GM21825 (cell line): Measurements from ENCODE around the gene COL23A1.
A peak's percentile ranks its signal among the peaks of the same experiment; 100 is the strongest.
"Not testable (repeated sequence)": the region's sequence is repeated elsewhere in the genome, so short reads cannot be mapped to it uniquely, and the experiment has no call there.

Experiments used
- ATAC-seq: cut with Tn5 transposase; IDR thresholded peaks from one replicate; pipeline ENCODE4 v1.9.1; 2021; ENCODE audit warnings: mild to moderate bottlenecking, moderate library complexity; ENCODE audit not compliant: unreplicated experiment

COL23A1 gene

GRCh38 chr5:178239626-178240301, 350.4 kb downstream of the COL23A1 start:
- ATAC-seq, result not testable (repeated sequence)

GRCh38 chr5:178238711-178239592, 351.2 kb downstream of the COL23A1 start:
- ATAC-seq, result no peak

- no peak for ATAC-seq
Observed at GRCh38 chr5:178238313-178238635, 351.9 kb downstream of the COL23A1 start.

- ATAC-seq, result no peak
Observed at GRCh38 chr5:178237431-178238312, 352.5 kb downstream of the COL23A1 start.

GRCh38 chr5:178236679-178237078, 353.5 kb downstream of the COL23A1 start:
- no peak for ATAC-seq

- no peak for ATAC-seq
Observed at GRCh38 chr5:178236126-178236525, 354.1 kb downstream of the COL23A1 start.

- ATAC-seq, result no peak
Observed at GRCh38 chr5:178235588-178235974, 354.6 kb downstream of the COL23A1 start.

GRCh38 chr5:178234750-178235587, 355.2 kb downstream of the COL23A1 start:
- ATAC-seq, result no peak

- ATAC-seq, result no peak
Observed at GRCh38 chr5:178234121-178234749, 356.0 kb downstream of the COL23A1 start.

GRCh38 chr5:178232920-178233429, 357.2 kb downstream of the COL23A1 start:
- ATAC-seq, result no peak

- peak; percentile 58 for ATAC-seq
Observed at GRCh38 chr5:178232124-178232919, 357.9 kb downstream of the COL23A1 start, which contains the start of gene PHYKPL. Gene PHYKPL (minus strand): TSS chr5:178232802. CDS start chr5:178232550, 252 bp downstream.

- no peak for ATAC-seq
Observed at GRCh38 chr5:178231539-178232123, 358.6 kb downstream of the COL23A1 start.

- no peak for ATAC-seq
Observed at GRCh38 chr5:178230879-178231538, 359.2 kb downstream of the COL23A1 start.

- no peak for ATAC-seq
Observed at GRCh38 chr5:178229861-178230260, 360.3 kb downstream of the COL23A1 start.

- ATAC-seq, result not testable (repeated sequence)
Observed at GRCh38 chr5:178229111-178229510, 361.1 kb downstream of the COL23A1 start.

GRCh38 chr5:178228609-178229008, 361.6 kb downstream of the COL23A1 start:
- no peak for ATAC-seq

GRCh38 chr5:178227929-178228328, 362.3 kb downstream of the COL23A1 start:
- ATAC-seq, result no peak

- no peak for ATAC-seq
Observed at GRCh38 chr5:178227138-178227659, 363.0 kb downstream of the COL23A1 start.
